SH-SY5Y (cell line): ENCODE results near the gene ICE2.

Experiments used
- GATA2 ChIP-seq: IDR thresholded peaks from 2 replicates; pipeline ENCODE4 v1.6.1; 2011; ENCODE audit warnings: mild to moderate bottlenecking, low read depth, low read length
- GATA3 ChIP-seq: IDR thresholded peaks from 2 replicates; pipeline ENCODE4 v1.6.1; 2011; ENCODE audit warnings: low read depth, mild to moderate bottlenecking, low read length, moderate library complexity

DNA sequence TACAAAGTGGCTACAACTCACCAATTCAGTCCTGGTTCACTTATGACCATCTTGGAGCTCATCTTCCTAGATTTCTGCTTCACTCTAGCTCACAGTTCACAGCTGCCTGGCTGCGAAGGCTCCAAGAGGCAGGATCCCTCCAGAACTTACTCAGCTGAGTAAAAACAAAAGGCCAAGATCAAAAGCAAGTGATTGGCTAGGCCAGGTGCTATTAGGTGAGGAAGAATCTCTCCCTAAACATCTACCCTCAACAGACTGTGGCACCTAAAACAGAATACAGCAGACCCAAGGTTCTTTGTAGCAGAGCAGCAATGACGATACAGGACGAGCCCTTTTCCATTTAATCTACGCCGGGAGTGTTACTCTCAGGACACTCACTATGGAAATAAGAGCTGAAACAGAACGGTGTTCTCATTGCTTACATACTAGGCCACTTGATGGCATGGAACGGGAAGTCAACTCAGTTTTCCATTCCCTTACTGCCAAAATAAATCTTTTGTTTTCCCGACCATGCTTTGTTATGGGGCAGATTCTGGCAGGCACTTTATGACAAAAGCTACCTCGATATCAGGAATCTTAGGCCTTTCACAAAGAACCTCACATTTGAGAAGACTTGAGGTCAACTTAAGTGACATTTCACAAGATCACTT, 901 bp downstream of the ICE2 start:
- TF ChIP-seq GATA2 (no peak), GATA3 (no peak)
